GM21367 (cell line): ENCODE results near the gene TSPOAP1.

Experiments used
- ATAC-seq: cut with Tn5 transposase; IDR thresholded peaks from one replicate; pipeline ENCODE4 v1.9.1; 2021; ENCODE audit not compliant: unreplicated experiment

The TSPOAP1 gene

DNA sequence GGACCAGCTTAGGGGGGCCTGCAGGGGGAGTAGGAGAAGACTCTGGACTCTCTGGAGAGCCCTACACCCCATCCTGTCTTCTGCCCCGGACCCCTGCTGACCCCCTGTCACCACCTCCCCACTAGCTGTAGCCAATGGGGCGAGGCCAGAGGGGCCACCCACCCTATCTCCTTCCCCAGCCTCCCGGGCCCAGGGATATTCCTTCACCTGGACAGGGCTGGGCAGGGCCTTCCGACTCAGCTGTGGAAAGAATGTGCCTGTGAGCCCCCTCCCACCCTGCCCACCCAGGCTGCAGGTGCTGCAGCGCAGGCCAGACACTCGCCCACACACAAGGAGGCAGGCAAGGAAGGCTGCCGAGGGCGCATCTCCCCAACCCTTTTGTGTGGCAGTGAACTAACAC, 23.0 kb downstream of the TSPOAP1 start:
- ATAC-seq = no peak

- ATAC-seq = no peak
Measured at GRCh38 chr17:58304750-58305486, 23.7 kb downstream of the TSPOAP1 start.

GRCh38 chr17:58303971-58304749, 24.4 kb downstream of the TSPOAP1 start:
- no peak for ATAC-seq

GRCh38 chr17:58302919-58303585, 25.5 kb downstream of the TSPOAP1 start:
- ATAC-seq = no peak

DNA sequence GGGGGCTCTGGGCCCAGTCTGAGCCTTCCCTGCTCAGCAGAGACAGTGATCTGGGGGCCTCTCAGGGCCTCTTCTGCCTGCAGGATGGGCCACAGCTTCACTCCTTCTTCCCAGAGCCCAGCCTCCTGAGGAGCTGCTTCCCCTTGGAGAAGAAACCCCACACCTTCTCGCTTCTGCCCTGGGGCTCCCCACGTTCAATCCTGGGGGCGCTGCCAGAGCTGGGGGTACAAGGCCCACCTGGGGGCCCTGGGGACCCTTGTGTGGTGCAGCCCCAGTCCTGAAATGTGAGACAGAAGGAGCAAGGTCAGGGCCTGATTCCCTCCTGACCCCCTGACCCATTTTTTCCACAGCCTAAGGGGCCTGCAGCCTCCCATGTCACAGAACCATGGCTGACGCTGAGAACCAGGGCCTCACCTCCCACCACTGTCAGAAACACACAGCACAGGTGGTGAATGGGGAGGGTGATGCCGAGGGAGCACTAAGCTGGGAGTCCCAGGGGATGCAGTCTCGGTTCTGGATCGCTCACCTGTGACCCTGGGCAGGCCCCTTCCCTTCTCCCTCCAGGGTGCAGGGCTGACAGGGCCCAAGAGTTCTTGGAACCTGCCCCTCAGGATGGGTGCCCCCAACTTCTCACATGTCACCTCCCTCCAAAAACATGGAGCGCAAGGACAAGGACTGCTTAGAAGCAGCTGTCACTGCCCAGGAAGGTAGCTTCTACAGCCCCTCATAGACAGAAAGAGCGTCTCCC, 26.2 kb downstream of the TSPOAP1 start:
- ATAC-seq = no peak

DNA sequence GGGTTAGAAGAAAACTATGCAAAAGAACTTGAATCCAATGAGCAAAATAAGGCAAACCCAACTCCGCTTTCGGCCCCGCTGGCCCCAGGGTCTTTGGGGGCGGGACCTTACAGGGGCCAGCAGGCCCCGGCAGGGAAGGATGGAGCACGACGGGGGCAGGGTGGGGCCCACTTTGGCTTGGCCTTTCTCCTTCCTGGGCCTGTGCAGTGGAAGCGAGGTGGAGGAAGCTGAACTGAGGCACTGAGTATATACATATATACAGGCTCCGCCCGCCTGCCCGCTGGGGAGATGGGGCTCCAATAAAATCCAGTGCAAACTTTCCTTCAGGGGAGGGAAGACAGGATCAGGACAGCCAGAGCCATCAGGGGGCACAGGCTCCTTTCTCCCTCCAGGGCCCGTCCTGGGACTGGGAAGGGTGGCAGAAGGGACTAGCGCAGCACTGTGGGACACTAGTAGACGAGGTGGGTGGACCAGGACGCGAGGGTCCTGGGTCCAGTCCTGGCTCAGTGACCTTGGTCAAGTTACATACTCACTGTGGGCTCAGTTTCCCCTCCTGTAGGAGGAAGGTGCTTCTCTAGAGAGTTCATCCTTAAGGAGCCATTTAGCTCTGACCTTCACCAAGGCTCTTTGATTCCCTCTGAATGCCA, 27.0 kb downstream of the TSPOAP1 start:
- ATAC-seq = no peak

GRCh38 chr17:58300336-58300735, 28.3 kb downstream of the TSPOAP1 start:
- ATAC-seq = no peak

GRCh38 chr17:58294034-58294433, 34.6 kb downstream of the TSPOAP1 start:
- ATAC-seq = no peak

- ATAC-seq = no peak
Measured at GRCh38 chr17:58291246-58291645, 37.3 kb downstream of the TSPOAP1 start.

DNA sequence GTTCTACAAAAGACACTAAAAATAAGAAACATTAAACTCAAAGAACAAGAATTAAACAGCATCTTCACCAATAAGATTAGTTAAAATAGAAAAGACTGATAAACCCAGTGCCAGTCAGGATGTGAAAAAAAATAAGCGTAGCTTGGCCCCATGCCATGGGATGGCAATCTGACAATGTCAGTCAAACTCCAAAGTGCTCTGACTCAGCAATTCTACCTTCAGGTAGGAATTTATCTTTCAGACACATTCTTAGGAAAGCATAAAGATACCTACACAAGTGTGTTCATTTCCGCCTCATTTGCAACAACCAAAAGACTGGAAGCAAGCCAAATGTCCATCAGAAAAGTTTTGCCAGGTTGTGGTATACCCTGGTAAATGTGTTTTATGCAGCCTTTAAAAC, 38.7 kb downstream of the TSPOAP1 start:
- no peak for ATAC-seq

GRCh38 chr17:58285422-58285810, 43.2 kb downstream of the TSPOAP1 start:
- no peak for ATAC-seq

DNA sequence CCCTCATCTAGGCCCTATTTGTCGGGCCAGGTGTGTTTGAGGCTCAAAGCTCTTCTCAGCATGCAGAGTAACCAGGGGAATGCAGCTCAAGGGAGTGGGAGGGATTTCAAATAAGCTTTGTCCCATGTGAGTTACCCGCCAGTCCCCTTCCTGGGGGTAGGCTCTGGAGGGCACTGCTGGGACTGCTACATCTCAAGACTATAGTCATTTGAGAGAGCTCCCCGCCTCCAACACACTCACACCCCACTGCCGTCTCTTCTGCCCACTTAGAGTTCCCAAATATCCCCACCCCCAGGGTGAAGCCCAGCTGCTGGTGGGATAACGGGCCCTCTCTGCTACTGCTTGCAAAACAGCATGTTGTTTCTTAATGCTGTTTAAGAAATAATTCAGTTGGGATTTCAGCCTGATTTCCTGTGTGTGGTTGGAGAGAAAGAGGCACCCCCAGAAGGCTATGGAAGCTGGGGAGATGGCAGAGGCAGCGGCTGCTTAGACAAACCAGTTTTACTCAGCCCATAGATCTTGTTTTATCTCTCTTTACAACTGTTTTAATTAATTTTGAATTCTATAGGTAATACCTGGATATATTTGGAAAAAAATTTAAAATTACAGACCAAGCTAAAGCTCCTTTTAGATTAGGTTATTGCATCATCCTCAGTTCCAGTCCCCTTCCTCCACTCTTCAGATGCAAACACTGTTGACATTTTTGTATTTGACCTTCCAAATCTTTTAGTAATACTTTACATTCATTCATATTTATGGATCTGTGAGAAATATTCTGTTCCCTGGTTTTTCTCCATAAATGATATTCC, 43.8 kb downstream of the TSPOAP1 start:
- ATAC-seq = no peak

GRCh38 chr17:58283674-58284612, 44.7 kb downstream of the TSPOAP1 start:
- no peak for ATAC-seq

DNA sequence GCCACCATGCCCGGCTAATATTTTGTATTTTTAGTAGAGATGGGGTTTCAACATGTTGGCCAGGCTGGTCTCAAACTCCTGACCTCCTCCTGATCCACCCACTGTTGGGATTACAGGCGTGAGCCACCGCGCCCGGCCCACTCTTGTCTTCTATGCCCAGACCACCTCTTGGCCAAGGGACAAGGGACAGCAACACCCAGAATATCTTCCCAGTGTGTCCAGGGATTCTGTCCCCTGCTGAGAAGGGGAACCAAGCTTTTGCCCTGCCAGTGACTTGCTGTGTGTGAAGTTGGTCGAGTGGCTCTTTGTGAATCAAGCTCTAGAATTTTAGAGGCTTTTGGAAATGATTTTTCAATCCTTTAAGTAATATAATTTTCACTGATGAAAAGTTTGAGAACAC, 46.2 kb downstream of the TSPOAP1 start:
- no peak for ATAC-seq

DNA sequence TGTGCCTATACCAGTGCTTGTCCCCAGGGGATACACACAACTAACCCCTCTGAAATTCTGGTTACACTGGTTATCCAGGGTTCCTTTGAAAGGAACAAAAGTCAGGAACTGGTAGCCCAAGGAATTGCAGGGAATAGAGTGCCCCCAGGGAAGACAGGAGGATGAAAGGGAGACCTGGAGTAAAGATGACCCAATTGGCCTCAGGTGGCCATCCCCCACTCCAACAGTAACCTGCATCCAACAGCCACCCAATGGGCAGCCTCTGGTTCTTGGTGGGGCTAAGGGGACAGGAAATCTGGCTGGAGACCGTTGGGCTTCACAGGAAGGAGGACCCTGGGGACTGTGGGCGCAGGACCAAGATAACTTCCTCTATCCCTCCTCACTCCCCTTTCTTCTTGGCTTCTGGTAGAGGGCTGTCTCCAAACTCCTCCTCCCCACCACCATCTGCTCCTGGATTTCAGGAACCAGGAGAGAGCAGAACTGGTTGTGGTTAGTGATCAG, 47.0 kb downstream of the TSPOAP1 start:
- no peak for ATAC-seq

DNA sequence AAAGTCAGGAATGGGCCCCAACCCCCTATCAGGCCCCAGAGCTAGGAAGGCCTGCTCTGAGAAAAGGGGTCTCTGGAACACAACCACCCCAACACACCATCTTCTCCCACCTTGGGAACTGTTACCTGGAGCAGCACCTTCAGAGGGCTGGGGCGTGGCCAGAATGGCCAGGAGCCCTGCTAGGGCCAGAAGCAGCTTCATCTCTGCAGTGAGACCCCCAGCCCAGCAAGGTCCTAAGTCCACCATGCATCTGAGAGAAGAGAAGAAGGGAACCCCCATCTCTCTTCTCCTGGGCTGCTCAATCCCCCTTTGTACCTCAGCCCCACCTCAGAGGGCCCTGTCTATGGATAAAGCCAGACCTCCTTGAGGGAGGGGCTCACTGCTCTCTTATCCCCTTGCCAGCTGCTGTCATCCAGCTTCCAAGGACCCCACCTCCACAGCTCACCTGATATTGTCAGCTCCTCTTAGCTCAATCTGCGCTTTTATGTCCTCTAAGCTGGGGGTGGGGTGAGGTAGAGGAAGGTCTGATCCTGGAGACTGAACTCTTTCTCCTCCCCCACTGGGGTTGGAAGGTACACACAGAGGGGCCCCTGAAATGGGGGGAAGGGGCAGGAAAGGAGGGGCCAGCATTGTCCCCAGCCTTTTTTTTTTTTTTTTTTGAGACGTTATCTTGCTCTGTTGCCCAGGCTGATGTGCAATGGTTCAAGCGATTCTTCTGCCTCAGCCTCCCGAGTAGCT, 47.9 kb downstream of the TSPOAP1 start, which contains the start of gene MPO:
Gene MPO (minus strand): TSS at position 456 of the 738 bp plus-strand sequence. CDS start 177 bp downstream, at position 279.
- ATAC-seq = no peak

DNA sequence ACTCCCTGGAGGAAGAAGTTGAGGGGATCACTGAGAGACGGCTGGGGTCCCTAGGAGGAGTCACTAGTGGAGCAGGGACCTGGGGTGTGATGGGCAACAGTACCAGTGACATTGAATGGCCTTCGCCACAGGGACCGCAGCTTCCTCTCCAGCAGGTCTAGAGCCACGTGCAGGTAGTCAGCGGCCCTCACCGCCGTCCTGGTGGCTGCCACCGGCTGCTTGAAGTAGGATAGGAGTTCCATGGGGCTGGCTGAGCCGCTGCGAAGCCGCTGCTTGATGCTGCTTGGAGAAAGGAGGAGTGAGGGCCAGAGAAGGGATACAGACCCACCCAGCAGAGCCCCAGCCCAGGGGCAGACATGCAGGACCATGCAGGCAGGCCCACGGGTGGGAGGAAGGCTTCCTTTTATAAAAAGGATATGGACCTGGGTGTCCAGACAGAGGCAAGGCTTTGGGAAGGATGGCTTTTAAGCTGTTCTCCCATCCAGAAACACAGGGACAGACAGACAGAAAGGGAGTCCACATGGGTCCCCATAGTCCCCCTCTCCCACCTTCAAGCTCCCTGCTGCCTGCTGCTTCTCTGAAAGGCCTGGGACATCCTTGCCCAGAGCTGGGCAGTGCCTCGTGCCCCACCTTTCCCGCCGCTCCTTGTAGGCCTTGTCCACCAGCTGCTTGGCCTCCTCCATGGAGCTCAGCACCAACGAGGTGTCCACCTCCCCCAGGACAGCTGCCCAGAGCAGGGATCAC, 48.7 kb downstream of the TSPOAP1 start:
- ATAC-seq = no peak
